GM12874 (cell line): ENCODE measurements around the gene GLO1.

Source experiments
- TF ChIP-seq, protein P1 (sequence below): IDR thresholded peaks from 2 replicates; pipeline ENCODE4 v1.5.1; 2011; ENCODE audit warnings: low read depth, mild to moderate bottlenecking, control low read depth, low read length, moderate library complexity; ENCODE audit not compliant: insufficient read depth

GLO1 gene

DNA sequence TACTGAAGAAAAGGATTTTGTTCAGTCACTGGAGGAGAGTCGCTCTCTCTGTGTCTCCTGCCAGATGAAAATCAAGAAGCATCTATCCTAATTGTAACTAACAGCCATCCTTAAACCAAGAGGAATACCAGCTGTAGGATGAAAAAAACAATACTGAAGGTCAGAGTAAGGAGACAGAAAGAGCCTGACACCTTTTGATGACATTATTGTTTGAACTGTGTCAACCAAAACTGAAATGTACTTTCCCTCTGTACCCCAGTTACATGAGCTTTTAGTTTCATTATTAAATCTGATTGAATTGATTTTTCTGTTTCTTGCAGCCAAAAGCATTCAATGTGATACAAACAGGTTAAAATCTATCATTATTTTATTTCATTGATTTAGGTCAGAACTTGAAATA is 46.0 kb downstream of the GLO1 start:
- TF ChIP-seq, protein P1, sequence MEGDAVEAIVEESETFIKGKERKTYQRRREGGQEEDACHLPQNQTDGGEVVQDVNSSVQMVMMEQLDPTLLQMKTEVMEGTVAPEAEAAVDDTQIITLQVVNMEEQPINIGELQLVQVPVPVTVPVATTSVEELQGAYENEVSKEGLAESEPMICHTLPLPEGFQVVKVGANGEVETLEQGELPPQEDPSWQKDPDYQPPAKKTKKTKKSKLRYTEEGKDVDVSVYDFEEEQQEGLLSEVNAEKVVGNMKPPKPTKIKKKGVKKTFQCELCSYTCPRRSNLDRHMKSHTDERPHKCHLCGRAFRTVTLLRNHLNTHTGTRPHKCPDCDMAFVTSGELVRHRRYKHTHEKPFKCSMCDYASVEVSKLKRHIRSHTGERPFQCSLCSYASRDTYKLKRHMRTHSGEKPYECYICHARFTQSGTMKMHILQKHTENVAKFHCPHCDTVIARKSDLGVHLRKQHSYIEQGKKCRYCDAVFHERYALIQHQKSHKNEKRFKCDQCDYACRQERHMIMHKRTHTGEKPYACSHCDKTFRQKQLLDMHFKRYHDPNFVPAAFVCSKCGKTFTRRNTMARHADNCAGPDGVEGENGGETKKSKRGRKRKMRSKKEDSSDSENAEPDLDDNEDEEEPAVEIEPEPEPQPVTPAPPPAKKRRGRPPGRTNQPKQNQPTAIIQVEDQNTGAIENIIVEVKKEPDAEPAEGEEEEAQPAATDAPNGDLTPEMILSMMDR: no peak

DNA sequence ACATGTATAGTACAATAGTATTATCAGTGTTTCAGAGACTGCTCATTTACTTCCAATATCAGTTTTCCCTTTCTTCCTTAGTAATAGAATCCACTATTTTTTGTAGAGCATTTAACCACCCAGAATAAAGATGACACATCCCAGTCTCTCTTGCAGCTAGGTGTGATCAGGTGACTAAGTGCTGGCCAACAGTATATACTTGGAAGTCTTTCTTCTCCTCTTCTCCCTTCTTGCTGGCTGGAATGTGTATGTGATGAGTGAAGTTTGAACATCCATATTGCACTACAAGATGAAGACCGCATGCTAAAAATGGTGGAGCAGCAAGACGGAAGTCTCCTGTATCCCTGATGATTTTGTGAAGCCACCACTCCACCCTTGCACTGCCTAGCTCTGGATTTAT is 48.7 kb downstream of the GLO1 start:
- TF ChIP-seq, protein P1: no peak

DNA sequence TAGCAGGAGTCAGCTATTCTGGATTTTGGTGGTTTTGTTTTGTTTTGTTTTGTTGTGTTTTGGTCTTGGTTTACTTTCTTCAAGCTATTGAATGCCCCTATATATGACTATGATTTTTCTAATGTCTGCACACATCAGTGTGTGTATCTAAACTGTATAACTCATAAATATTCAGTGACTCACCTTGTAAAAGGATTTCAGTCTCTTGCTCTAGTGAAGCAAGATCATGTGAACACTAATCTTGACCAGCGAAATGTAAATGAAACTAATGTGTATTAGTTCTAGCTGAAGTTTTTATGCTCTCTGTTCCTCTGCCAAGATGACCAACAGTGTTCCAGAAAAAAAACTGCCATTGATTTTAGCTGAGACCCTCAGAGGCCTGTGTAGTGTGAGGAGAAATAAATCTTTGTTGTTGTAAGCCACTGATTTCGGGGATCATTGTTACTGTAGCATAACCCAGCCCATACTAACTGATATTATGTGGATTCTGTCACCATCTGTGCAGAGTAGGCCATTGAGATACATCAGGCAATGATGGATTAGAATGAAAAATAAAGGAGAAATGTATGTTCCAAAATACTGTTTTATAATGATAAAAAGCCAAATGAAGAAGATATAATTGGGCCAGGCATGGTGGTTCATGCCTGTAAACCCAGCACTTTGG is 51.7 kb downstream of the GLO1 start:
- TF ChIP-seq, protein P1: no peak

DNA sequence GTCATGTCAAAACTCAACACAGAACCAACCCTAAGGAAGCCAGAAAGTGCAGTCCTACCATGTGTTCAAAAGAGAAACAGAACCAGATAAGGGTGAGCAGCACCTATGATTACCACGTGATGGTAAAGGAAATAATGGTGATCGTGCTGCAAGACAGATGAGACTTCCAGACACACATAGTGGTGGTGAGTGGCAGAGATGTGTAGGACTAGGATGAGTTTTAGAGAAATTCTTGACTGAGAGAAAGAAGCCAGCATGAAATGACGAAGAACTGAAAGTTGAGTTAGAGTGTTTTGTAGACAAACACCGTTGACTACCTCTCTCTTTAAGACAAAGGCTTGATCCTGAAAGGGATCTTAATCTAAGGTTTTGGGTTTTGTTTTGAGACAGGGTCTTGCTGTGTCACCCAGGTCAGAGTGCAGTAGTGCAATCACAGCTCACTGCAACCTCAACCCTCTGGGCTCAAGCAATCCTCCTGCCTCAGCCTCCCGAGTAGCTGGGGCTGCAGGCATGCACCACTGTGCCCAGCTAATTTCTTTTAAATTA is 52.7 kb downstream of the GLO1 start:
- TF ChIP-seq, protein P1: no peak

DNA sequence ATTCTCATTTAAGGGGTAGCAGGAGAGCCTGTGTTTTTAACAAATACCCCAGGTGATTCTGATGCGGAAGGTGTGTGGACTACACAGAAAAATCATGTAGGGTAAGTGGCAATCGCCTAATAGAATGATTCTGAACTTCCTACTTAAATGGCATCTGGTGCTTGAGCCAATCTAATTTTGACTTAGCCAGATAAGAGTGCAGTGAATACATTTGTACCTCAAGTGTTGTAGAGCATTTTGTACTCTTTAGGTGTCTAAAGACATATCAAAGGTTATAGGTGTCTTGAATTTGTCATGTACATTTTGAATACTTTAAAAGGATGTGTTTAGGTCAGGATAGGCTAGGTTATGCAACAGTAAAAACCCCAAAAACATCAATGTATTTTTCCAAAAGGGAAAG is 53.2 kb downstream of the GLO1 start:
- TF ChIP-seq, protein P1: no peak

DNA sequence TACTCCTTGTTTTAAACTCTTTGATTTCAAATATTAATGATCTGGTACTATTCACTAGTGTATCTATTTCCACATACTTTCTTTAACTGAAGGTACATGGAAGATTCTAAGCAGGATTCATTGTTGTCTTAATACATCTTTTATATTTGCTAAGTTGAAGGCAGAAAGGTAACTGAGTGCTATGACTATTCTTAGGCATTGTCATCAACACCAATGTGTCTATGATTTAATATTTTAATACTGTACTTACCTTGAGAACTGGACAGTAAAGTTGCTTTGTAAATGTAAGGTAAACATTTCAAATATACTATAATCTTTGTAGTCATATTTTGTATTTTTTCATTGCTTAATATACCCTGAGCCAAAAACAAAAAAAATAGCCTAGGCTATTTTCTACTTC is 54.3 kb downstream of the GLO1 start:
- TF ChIP-seq, protein P1: no peak

DNA sequence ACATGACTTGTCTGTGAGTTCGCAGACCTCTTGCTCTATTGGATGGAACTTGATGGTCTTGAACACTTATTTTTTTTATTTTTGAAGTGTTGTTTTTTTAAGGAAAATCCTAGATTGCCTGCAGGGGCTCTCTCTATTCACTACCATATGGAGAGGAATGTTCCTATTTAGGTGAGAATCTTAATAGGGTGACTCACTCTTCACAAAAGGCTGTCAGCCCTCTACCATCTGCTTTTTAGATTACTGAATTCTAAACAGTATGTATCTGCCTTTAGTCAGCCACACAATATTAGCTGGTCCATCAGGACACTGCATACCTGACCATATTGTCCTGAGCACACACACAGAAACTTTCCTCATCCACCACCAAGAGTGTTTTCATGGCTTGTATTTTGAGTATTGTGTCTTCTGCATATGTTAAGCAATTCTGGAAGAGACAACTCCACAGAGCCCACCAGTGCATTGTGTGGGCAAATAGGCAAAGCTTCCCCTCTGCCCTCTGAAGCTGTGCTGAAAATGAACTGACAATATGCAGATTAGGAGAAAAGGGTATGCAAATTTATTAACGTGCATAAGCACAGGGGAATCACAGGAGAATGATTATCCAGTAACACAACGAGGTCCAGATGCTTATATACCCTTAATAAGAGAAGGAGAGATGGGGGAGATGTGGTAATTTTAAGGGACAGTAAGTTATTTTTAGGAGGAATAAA is 56.6 kb downstream of the GLO1 start:
- TF ChIP-seq, protein P1: no peak
